Measurements from ENCODE around the gene SWAP70. TPM values are rescaled to one million over a fixed set of nuclear protein-coding genes. Genes with fewer than 3 reads are reported as not detected.

SWAP70 gene
- total RNA-seq, 1 experiment from 2014 or later = 19.9 TPM

DNA sequence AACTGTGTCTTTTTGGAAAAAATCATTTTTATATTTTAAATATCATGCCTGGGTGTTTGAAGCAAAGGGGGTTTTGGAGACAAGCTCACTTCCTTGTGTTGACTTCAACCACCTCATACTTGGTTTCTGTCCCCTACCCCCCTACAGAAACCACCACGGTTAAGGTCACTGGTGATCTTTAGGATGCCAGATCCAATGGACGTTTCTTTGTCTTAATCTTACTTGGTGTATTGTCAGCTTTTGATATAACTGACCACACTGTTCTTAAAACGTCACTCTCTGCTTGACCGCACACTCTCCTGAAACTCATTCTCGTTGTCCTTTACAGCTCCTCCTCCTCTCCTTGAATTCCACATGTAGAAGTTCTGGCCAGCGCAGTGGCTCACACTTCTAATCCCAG, 34.8 kb upstream of the SWAP70 start:
- Mint-ChIP-seq H3K9me3 (ENCODE audit: low read depth, unreplicated experiment) (no peaks in the 10 kb centered on the region), H3K36me3 (ENCODE audit: insufficient read depth, unreplicated experiment) (no peaks in the 10 kb centered on the region), H3K4me3 (ENCODE audit: low read depth, unreplicated experiment) (no peak overlapping the region), H3K4me1 (ENCODE audit: low read depth, unreplicated experiment) (no peaks in the 10 kb centered on the region), H3K27ac (ENCODE audit: unreplicated experiment) (no peak overlapping the region), H3K27me3 (ENCODE audit: unreplicated experiment) (peaks cover 16% of the 10 kb centered on the region)
- DNase-seq = no peak
- CTCF ChIA-PET = interaction anchor here (0.9 kb wide), 1 partner anchor 11 kb away, joined by 4 read pairs; no protein-coding TSS in a partner anchor
- intact Hi-C loops (cut with micrococcal nuclease; ENCODE audit: unreplicated experiment) = loop anchor here (10.0 kb wide), 1 partner anchor 696 kb away; no protein-coding TSS in a partner anchor
- no TSS peak for BruUV-seq (replicated peaks)
- TF ChIP-seq, protein P1, sequence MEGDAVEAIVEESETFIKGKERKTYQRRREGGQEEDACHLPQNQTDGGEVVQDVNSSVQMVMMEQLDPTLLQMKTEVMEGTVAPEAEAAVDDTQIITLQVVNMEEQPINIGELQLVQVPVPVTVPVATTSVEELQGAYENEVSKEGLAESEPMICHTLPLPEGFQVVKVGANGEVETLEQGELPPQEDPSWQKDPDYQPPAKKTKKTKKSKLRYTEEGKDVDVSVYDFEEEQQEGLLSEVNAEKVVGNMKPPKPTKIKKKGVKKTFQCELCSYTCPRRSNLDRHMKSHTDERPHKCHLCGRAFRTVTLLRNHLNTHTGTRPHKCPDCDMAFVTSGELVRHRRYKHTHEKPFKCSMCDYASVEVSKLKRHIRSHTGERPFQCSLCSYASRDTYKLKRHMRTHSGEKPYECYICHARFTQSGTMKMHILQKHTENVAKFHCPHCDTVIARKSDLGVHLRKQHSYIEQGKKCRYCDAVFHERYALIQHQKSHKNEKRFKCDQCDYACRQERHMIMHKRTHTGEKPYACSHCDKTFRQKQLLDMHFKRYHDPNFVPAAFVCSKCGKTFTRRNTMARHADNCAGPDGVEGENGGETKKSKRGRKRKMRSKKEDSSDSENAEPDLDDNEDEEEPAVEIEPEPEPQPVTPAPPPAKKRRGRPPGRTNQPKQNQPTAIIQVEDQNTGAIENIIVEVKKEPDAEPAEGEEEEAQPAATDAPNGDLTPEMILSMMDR (IDR thresholded peaks at IDR 0.05; ENCODE audit: unreplicated experiment) = no peak

DNA sequence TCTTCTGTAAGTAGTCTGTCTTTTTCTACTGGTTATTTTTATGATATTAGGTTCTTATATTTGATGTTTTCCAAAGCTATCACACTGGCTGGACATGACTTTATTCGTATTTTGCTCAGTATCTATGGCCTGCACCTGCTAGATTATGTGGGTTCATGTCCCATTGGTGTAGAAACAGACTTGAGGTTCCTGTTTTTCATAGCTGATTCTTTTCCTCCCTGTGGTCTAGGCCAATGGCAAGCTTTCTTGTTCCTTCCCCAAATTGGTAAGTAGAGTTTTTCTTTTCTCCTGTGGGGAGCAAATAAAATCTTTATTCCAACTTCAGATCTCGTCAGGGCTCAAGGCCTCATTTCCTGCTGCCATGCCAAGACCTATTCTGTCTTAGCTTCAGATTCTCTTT, 30.2 kb upstream of the SWAP70 start:
- H3K4me3 Mint-ChIP-seq (ENCODE audit: low read depth, unreplicated experiment) = no peak overlapping the region
- no peak overlapping the region for H3K27ac Mint-ChIP-seq (ENCODE audit: unreplicated experiment)
- no peak for DNase-seq
- no TSS peak for BruUV-seq (replicated peaks)
- H3K4me1 Mint-ChIP-seq (ENCODE audit: low read depth, unreplicated experiment) = no peaks in the 10 kb centered on the region
- TF ChIP-seq, protein P1 (IDR thresholded peaks at IDR 0.05; ENCODE audit: unreplicated experiment) = no peak
- H3K36me3 Mint-ChIP-seq (ENCODE audit: insufficient read depth, unreplicated experiment) = no peaks in the 10 kb centered on the region
- intact Hi-C loops (cut with micrococcal nuclease; ENCODE audit: unreplicated experiment) = no loop called here
- CTCF ChIA-PET = no interaction called here
- H3K27me3 Mint-ChIP-seq (ENCODE audit: unreplicated experiment) = no peaks in the 10 kb centered on the region
- H3K9me3 Mint-ChIP-seq (ENCODE audit: low read depth, unreplicated experiment) = peaks cover 3% of the 10 kb centered on the region

DNA sequence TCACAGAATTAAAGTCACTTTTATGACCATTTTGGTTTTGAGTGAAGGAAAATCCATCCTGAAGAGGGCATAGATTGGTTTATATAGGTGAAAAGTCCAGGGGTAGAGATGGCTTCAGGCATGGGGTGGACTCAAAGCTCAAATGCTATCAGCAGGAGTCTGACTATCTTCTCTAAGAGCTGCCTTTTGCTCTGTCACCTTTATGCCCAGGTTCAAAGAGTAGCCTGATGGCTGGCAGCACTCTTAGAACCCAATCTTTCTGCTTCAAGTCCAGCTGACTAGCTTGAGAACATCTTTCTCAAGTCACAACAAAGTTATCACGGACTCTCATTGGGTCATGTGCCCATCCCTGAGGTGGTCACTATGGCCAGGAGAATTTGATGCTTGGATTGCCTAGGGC, 27.2 kb upstream of the SWAP70 start:
- TF ChIP-seq, protein P1 (IDR thresholded peaks at IDR 0.05; ENCODE audit: unreplicated experiment) = no peak
- H3K4me1 Mint-ChIP-seq (ENCODE audit: low read depth, unreplicated experiment) = peaks cover 14% of the 10 kb centered on the region

DNA sequence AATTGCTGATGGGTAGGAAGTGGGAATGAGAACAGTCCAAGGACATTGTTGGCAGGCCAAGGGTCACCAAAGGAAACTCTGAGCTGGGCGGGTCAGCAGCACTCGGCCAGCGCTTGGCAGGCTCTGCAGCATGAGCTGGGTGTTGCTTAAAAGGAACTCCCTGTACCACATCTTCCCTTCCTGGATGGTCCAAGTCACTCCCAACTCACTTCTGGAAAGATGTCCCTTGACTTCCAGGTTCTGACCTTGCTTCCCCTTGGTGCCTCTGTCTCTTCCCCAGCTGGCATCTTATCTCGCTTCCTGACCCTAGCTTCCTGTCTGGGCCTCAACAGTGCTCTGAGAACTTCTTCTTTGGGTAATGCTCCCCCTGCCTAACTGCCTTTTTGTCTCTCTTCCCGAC, 24.8 kb upstream of the SWAP70 start:
- TF ChIP-seq, protein P1 (IDR thresholded peaks at IDR 0.05; ENCODE audit: unreplicated experiment) = no peak
- no peaks in the 10 kb centered on the region for H3K27me3 Mint-ChIP-seq (ENCODE audit: unreplicated experiment)
- H3K36me3 Mint-ChIP-seq (ENCODE audit: insufficient read depth, unreplicated experiment) = no peaks in the 10 kb centered on the region
- no peak overlapping the region for H3K27ac Mint-ChIP-seq (ENCODE audit: unreplicated experiment)
- H3K9me3 Mint-ChIP-seq (ENCODE audit: low read depth, unreplicated experiment) = peaks cover 3% of the 10 kb centered on the region
- intact Hi-C loops (cut with micrococcal nuclease; ENCODE audit: unreplicated experiment) = no loop called here
- CTCF ChIA-PET = interaction anchor here (0.6 kb wide), 1 partner anchor 205 kb away, joined by 3 read pairs; no protein-coding TSS in a partner anchor
- no peak for DNase-seq
- no peak overlapping the region for H3K4me3 Mint-ChIP-seq (ENCODE audit: low read depth, unreplicated experiment)
- no TSS peak for BruUV-seq (replicated peaks)
- peaks cover 22% of the 10 kb centered on the region for H3K4me1 Mint-ChIP-seq (ENCODE audit: low read depth, unreplicated experiment)

More for the DNA sequence above, 27.2 kb upstream of the SWAP70 start:
- no TSS peak for BruUV-seq (replicated peaks)
- Mint-ChIP-seq H3K9me3 (ENCODE audit: low read depth, unreplicated experiment) (peaks cover 3% of the 10 kb centered on the region), H3K36me3 (ENCODE audit: insufficient read depth, unreplicated experiment) (no peaks in the 10 kb centered on the region), H3K27me3 (ENCODE audit: unreplicated experiment) (no peaks in the 10 kb centered on the region), H3K27ac (ENCODE audit: unreplicated experiment) (no peak overlapping the region), H3K4me3 (ENCODE audit: low read depth, unreplicated experiment) (no peak overlapping the region)
- CTCF ChIA-PET = interaction anchor here (1.6 kb wide), 1 partner anchor 17 kb away, joined by 3 read pairs; no protein-coding TSS in a partner anchor
- no peak for DNase-seq
- intact Hi-C loops (cut with micrococcal nuclease; ENCODE audit: unreplicated experiment) = no loop called here
